GM21825 (cell line): Measurements from ENCODE around the gene AADACL3.
"Not testable (repeated sequence)": the region's sequence is repeated elsewhere in the genome, so short reads cannot be mapped to it uniquely, and the experiment has no call there.

Source experiments
- ATAC-seq: cut with Tn5 transposase; IDR thresholded peaks from one replicate; pipeline ENCODE4 v1.9.1; 2021; ENCODE audit warnings: mild to moderate bottlenecking, moderate library complexity; ENCODE audit not compliant: unreplicated experiment

The AADACL3 gene

GRCh38 chr1:12715896-12716437 lies at the start of gene AADACL3:
Gene AADACL3, plus strand, starts transcription at chr1:12716110. Its CDS starts 67 bp downstream, at chr1:12716177.
- ATAC-seq = no peak

GRCh38 chr1:12666141-12666735 lies 49.7 kb upstream of the AADACL3 start:
- no peak for ATAC-seq

GRCh38 chr1:12669529-12670068 lies 46.3 kb upstream of the AADACL3 start:
- ATAC-seq = no peak

GRCh38 chr1:12674358-12674757 lies 41.6 kb upstream of the AADACL3 start:
- ATAC-seq = no peak

- not testable (repeated sequence) for ATAC-seq
Measured at GRCh38 chr1:12676122-12676521, 39.8 kb upstream of the AADACL3 start.

- no peak for ATAC-seq
Measured at GRCh38 chr1:12677565-12677964, 38.3 kb upstream of the AADACL3 start.

GRCh38 chr1:12678350-12678749 lies 37.6 kb upstream of the AADACL3 start:
- no peak for ATAC-seq

GRCh38 chr1:12678820-12679219 lies 37.1 kb upstream of the AADACL3 start:
- ATAC-seq = no peak

GRCh38 chr1:12690156-12690555 lies 25.8 kb upstream of the AADACL3 start:
- ATAC-seq = no peak

- ATAC-seq = no peak
Measured at GRCh38 chr1:12692967-12693782, 22.7 kb upstream of the AADACL3 start.

GRCh38 chr1:12696658-12697057 lies 19.3 kb upstream of the AADACL3 start:
- ATAC-seq = no peak

- no peak for ATAC-seq
Measured at GRCh38 chr1:12697397-12697796, 18.5 kb upstream of the AADACL3 start.

GRCh38 chr1:12703821-12704451 lies 12.0 kb upstream of the AADACL3 start:
- ATAC-seq = no peak

GRCh38 chr1:12706061-12706460 lies 9.8 kb upstream of the AADACL3 start:
- ATAC-seq = no peak

- ATAC-seq = no peak
Measured at GRCh38 chr1:12708396-12709090, 7.4 kb upstream of the AADACL3 start.

- no peak for ATAC-seq
Measured at GRCh38 chr1:12709091-12709491, 6.8 kb upstream of the AADACL3 start.

- ATAC-seq = no peak
Measured at GRCh38 chr1:12709696-12710095, 6.2 kb upstream of the AADACL3 start.

- no peak for ATAC-seq
Measured at GRCh38 chr1:12711536-12711935, 4.4 kb upstream of the AADACL3 start.

GRCh38 chr1:12712076-12712475 lies 3.8 kb upstream of the AADACL3 start:
- no peak for ATAC-seq

GRCh38 chr1:12712929-12713328 lies 3.0 kb upstream of the AADACL3 start:
- ATAC-seq = no peak

GRCh38 chr1:12713651-12714050 lies 2.3 kb upstream of the AADACL3 start:
- ATAC-seq = not testable (repeated sequence)
